DOHH2 (cell line): ENCODE results near the gene PPARD.

Source experiments
- H3F3A ChIP-seq: fragments of 200-600 bp; sonication (generic), shearing (Covaris generic); 2 replicates; pipeline ENCODE4 v1.6.0; 2016; ENCODE audit warnings: antibody characterized with exemption, mild to moderate bottlenecking; ENCODE audit not compliant: control insufficient read depth, insufficient read depth
- H3K27ac ChIP-seq: fragments of 200-600 bp; sonication (generic); 2 replicates; pipeline ENCODE4 v1.5.1; 2014; ENCODE audit warnings: low read depth, mild to moderate bottlenecking, low read length, moderate library complexity
- H3K27me3 ChIP-seq: fragments of 200-600 bp; sonication (generic); 2 replicates; pipeline ENCODE4 v1.6.1; 2014; ENCODE audit warnings: mild to moderate bottlenecking, low read length, mixed read lengths; ENCODE audit not compliant: control insufficient read depth
- H3K36me3 ChIP-seq: fragments of 200-600 bp; sonication (generic); 2 replicates; pipeline ENCODE4 v1.6.1; 2014; ENCODE audit warnings: mild to moderate bottlenecking, low read length, moderate library complexity, mixed read lengths; ENCODE audit not compliant: control insufficient read depth
- H3K4me1 ChIP-seq: fragments of 200-600 bp; sonication (generic); 2 replicates; pipeline ENCODE4 v1.6.1; 2014; ENCODE audit warnings: mild to moderate bottlenecking, low read length, mixed read lengths; ENCODE audit not compliant: control insufficient read depth
- H3K4me2 ChIP-seq: fragments of 200-600 bp; sonication (generic); 2 replicates; pipeline ENCODE4 v1.6.0; 2014; ENCODE audit warnings: mild to moderate bottlenecking, low read length, moderate library complexity
- H3K4me3 ChIP-seq: fragments of 200-600 bp; sonication (generic); 2 replicates; pipeline ENCODE4 v1.5.1; 2014; ENCODE audit warnings: mild to moderate bottlenecking, low read length, mixed read lengths
- H3K79me2 ChIP-seq: fragments of 200-600 bp; sonication (generic); 2 replicates; pipeline ENCODE4 v1.6.1; 2014; ENCODE audit warnings: mild to moderate bottlenecking, low read length, mixed read lengths; ENCODE audit not compliant: control insufficient read depth
- H3K9me2 ChIP-seq: fragments of 200-600 bp; sonication (generic); replicated peaks from 2 replicates; pipeline ENCODE4 v1.6.1; 2014; ENCODE audit warnings: mild to moderate bottlenecking, low read length, mixed read lengths; ENCODE audit not compliant: control insufficient read depth
- H3K9me3 ChIP-seq: fragments of 200-600 bp; sonication (generic); 2 replicates; pipeline ENCODE4 v1.6.1; 2014; ENCODE audit warnings: antibody characterized with exemption, low read length, mixed read lengths; ENCODE audit not compliant: control insufficient read depth, insufficient read depth
- H4K20me1 ChIP-seq: fragments of 200-600 bp; sonication (generic); 2 replicates; pipeline ENCODE4 v1.6.0; 2014; ENCODE audit warnings: low read depth, mild to moderate bottlenecking, antibody characterized with exemption, low read length, moderate library complexity; ENCODE audit not compliant: control insufficient read depth, insufficient read depth
- CTCF ChIP-seq: fragments of 200-600 bp; sonication (generic); IDR thresholded peaks from one replicate; pipeline ENCODE4 v1.5.1; 2014; ENCODE audit warnings: antibody characterized with exemption, mild to moderate bottlenecking, low read depth, low read length; ENCODE audit not compliant: poor library complexity, severe bottlenecking
- EZH2phosphoT487 ChIP-seq: fragments of 200-600 bp; sonication (generic); IDR thresholded peaks from 2 replicates; pipeline ENCODE4 v1.6.1; 2017; ENCODE audit warnings: borderline replicate concordance, mild to moderate bottlenecking, antibody characterized with exemption, low read length, moderate library complexity, mixed read lengths

Gene PPARD

GRCh38 chr6:35439308-35439707 is 97.0 kb downstream of the PPARD start:
- no peak for TF ChIP-seq CTCF
- no peak for TF ChIP-seq EZH2phosphoT487
- Histone ChIP-seq H3K79me2 (no peaks in the 10 kb centered on the region), H3K36me3 (no peaks in the 10 kb centered on the region), H3K27me3 (no peaks in the 10 kb centered on the region), H3F3A (no peaks in the 10 kb centered on the region), H3K9me2 (no peaks in the 10 kb centered on the region), H3K27ac (no peak overlapping the region), H3K4me3 (no peak overlapping the region), H3K4me2 (no peak overlapping the region), H3K4me1 (no peaks in the 10 kb centered on the region), H4K20me1 (no peaks in the 10 kb centered on the region), H3K9me3 (no peaks in the 10 kb centered on the region)

- no peaks in the 10 kb centered on the region for H3K9me2 ChIP-seq
- H3K79me2 ChIP-seq, result no peaks in the 10 kb centered on the region
- H3K4me3 ChIP-seq, result no peak overlapping the region
- no peak overlapping the region for H3K4me2 ChIP-seq
- H3K27ac ChIP-seq, result no peak overlapping the region
- H3K4me1 ChIP-seq, result no peaks in the 10 kb centered on the region
- H3K9me3 ChIP-seq, result no peaks in the 10 kb centered on the region
- TF ChIP-seq EZH2phosphoT487 (no peak), CTCF (no peak)
- H3K36me3 ChIP-seq, result no peaks in the 10 kb centered on the region
- no peaks in the 10 kb centered on the region for H4K20me1 ChIP-seq
- no peaks in the 10 kb centered on the region for H3F3A ChIP-seq
- H3K27me3 ChIP-seq, result no peaks in the 10 kb centered on the region
These were observed 98.8 kb downstream of the PPARD start for GRCh38 chr6:35441205-35441604.

- Histone ChIP-seq H3K9me3 (no peaks in the 10 kb centered on the region), H3K36me3 (no peaks in the 10 kb centered on the region), H3K4me1 (no peaks in the 10 kb centered on the region), H3K4me3 (no peak overlapping the region), H3K79me2 (no peaks in the 10 kb centered on the region), H3K9me2 (no peaks in the 10 kb centered on the region), H3K27me3 (no peaks in the 10 kb centered on the region), H4K20me1 (no peaks in the 10 kb centered on the region), H3F3A (no peaks in the 10 kb centered on the region), H3K4me2 (no peak overlapping the region), H3K27ac (no peak overlapping the region)
- TF ChIP-seq EZH2phosphoT487 (no peak), CTCF (no peak)
These were observed 99.3 kb downstream of the PPARD start for GRCh38 chr6:35441642-35442041.

- H3K27me3 ChIP-seq, result no peaks in the 10 kb centered on the region
- no peak for TF ChIP-seq CTCF
- TF ChIP-seq EZH2phosphoT487, result no peak
- H3K36me3 ChIP-seq, result no peaks in the 10 kb centered on the region
- no peaks in the 10 kb centered on the region for H3K9me3 ChIP-seq
- no peaks in the 10 kb centered on the region for H4K20me1 ChIP-seq
- H3K4me2 ChIP-seq, result no peak overlapping the region
- no peaks in the 10 kb centered on the region for H3K79me2 ChIP-seq
- no peak overlapping the region for H3K27ac ChIP-seq
- no peaks in the 10 kb centered on the region for H3F3A ChIP-seq
- no peaks in the 10 kb centered on the region for H3K4me1 ChIP-seq
- H3K9me2 ChIP-seq, result no peaks in the 10 kb centered on the region
- no peak overlapping the region for H3K4me3 ChIP-seq
These were observed 100.3 kb downstream of the PPARD start for GRCh38 chr6:35442693-35443092.
